ENCODE measurements around the gene ERGIC3.

The ERGIC3 gene

GRCh38 chr20:35562541-35563110 is 20.7 kb downstream of the ERGIC3 start:
- peaks cover 2% of the 10 kb centered on the region for H3K4me1 ChIP-seq (ENCODE audit: control insufficient read depth, insufficient read depth, low read length)
- no peak overlapping the region for H3K9ac ChIP-seq (ENCODE audit: low read depth, low read length)
- H3K27me3 ChIP-seq (ENCODE audit: control insufficient read depth, insufficient read depth, low read length): peaks cover 8% of the 10 kb centered on the region
- H3K4me3 ChIP-seq (ENCODE audit: low read length): no peak overlapping the region
- peaks cover 12% of the 10 kb centered on the region for H3K36me3 ChIP-seq (ENCODE audit: insufficient read depth, low read length)
- H3K4me2 ChIP-seq (ENCODE audit: low read length): no peak overlapping the region
- H3K9me3 ChIP-seq (replicated peaks; ENCODE audit: low read length): no peaks in the 10 kb centered on the region

- H3K36me3 ChIP-seq (ENCODE audit: insufficient read depth, low read length): peaks cover 4% of the 10 kb centered on the region
- H3K9me3 ChIP-seq (replicated peaks; ENCODE audit: low read length): no peaks in the 10 kb centered on the region
- H3K4me1 ChIP-seq (ENCODE audit: control insufficient read depth, insufficient read depth, low read length): peaks cover 2% of the 10 kb centered on the region
- H3K4me3 ChIP-seq (ENCODE audit: low read length): no peak overlapping the region
- no peak overlapping the region for H3K4me2 ChIP-seq (ENCODE audit: low read length)
- H3K9ac ChIP-seq (ENCODE audit: low read depth, low read length): no peak overlapping the region
- peaks cover 8% of the 10 kb centered on the region for H3K27me3 ChIP-seq (ENCODE audit: control insufficient read depth, insufficient read depth, low read length)
Measured at GRCh38 chr20:35563834-35564233, 22.0 kb downstream of the ERGIC3 start.

- Histone ChIP-seq H3K9me3 (replicated peaks; ENCODE audit: low read length) (no peaks in the 10 kb centered on the region), H3K4me1 (ENCODE audit: control insufficient read depth, insufficient read depth, low read length) (peaks cover 2% of the 10 kb centered on the region), H3K36me3 (ENCODE audit: insufficient read depth, low read length) (no peaks in the 10 kb centered on the region)
Measured at GRCh38 chr20:35564905-35565304, 23.0 kb downstream of the ERGIC3 start.

GRCh38 chr20:35568645-35569044 is 26.8 kb downstream of the ERGIC3 start:
- Histone ChIP-seq H3K9me3 (replicated peaks; ENCODE audit: low read length) (no peaks in the 10 kb centered on the region), H3K4me1 (ENCODE audit: control insufficient read depth, insufficient read depth, low read length) (no peaks in the 10 kb centered on the region), H3K9ac (ENCODE audit: low read depth, low read length) (no peak overlapping the region), H3K4me3 (ENCODE audit: low read length) (no peak overlapping the region), H3K27me3 (ENCODE audit: control insufficient read depth, insufficient read depth, low read length) (peaks cover 8% of the 10 kb centered on the region), H3K4me2 (ENCODE audit: low read length) (no peak overlapping the region), H3K36me3 (ENCODE audit: insufficient read depth, low read length) (no peaks in the 10 kb centered on the region)

More at GRCh38 chr20:35564905-35565304, 23.0 kb downstream of the ERGIC3 start:
- Histone ChIP-seq H3K4me3 (ENCODE audit: low read length) (no peak overlapping the region), H3K27me3 (ENCODE audit: control insufficient read depth, insufficient read depth, low read length) (peaks cover 8% of the 10 kb centered on the region), H3K4me2 (ENCODE audit: low read length) (no peak overlapping the region), H3K9ac (ENCODE audit: low read depth, low read length) (no peak overlapping the region)

- Histone ChIP-seq H3K4me1 (ENCODE audit: control insufficient read depth, insufficient read depth, low read length) (no peaks in the 10 kb centered on the region), H3K27me3 (ENCODE audit: control insufficient read depth, insufficient read depth, low read length) (peaks cover 9% of the 10 kb centered on the region), H3K9me3 (replicated peaks; ENCODE audit: low read length) (no peaks in the 10 kb centered on the region), H3K9ac (ENCODE audit: low read depth, low read length) (no peak overlapping the region), H3K4me3 (ENCODE audit: low read length) (no peak overlapping the region), H3K36me3 (ENCODE audit: insufficient read depth, low read length) (no peaks in the 10 kb centered on the region), H3K4me2 (ENCODE audit: low read length) (no peak overlapping the region)
Measured at GRCh38 chr20:35571555-35571954, 29.7 kb downstream of the ERGIC3 start.

- Histone ChIP-seq H3K4me1 (ENCODE audit: control insufficient read depth, insufficient read depth, low read length) (no peaks in the 10 kb centered on the region), H3K9me3 (replicated peaks; ENCODE audit: low read length) (no peaks in the 10 kb centered on the region), H3K9ac (ENCODE audit: low read depth, low read length) (no peak overlapping the region), H3K4me3 (ENCODE audit: low read length) (no peak overlapping the region), H3K4me2 (ENCODE audit: low read length) (no peak overlapping the region), H3K36me3 (ENCODE audit: insufficient read depth, low read length) (no peaks in the 10 kb centered on the region), H3K27me3 (ENCODE audit: control insufficient read depth, insufficient read depth, low read length) (peaks cover 16% of the 10 kb centered on the region)
Measured at GRCh38 chr20:35572838-35573237, 31.0 kb downstream of the ERGIC3 start.

GRCh38 chr20:35575958-35576357 is 34.1 kb downstream of the ERGIC3 start:
- Histone ChIP-seq H3K4me1 (ENCODE audit: control insufficient read depth, insufficient read depth, low read length) (no peaks in the 10 kb centered on the region), H3K9ac (ENCODE audit: low read depth, low read length) (no peak overlapping the region), H3K36me3 (ENCODE audit: insufficient read depth, low read length) (no peaks in the 10 kb centered on the region), H3K27me3 (ENCODE audit: control insufficient read depth, insufficient read depth, low read length) (peaks cover 16% of the 10 kb centered on the region), H3K4me3 (ENCODE audit: low read length) (no peak overlapping the region), H3K9me3 (replicated peaks; ENCODE audit: low read length) (no peaks in the 10 kb centered on the region), H3K4me2 (ENCODE audit: low read length) (no peak overlapping the region)

- peaks cover 16% of the 10 kb centered on the region for H3K27me3 ChIP-seq (ENCODE audit: control insufficient read depth, insufficient read depth, low read length)
- no peaks in the 10 kb centered on the region for H3K4me1 ChIP-seq (ENCODE audit: control insufficient read depth, insufficient read depth, low read length)
- H3K4me3 ChIP-seq (ENCODE audit: low read length): no peak overlapping the region
Measured at GRCh38 chr20:35576816-35577215, 34.9 kb downstream of the ERGIC3 start.

GRCh38 chr20:35578469-35578868 is 36.6 kb downstream of the ERGIC3 start:
- H3K27me3 ChIP-seq (ENCODE audit: control insufficient read depth, insufficient read depth, low read length): peaks cover 16% of the 10 kb centered on the region
- no peak overlapping the region for H3K4me2 ChIP-seq (ENCODE audit: low read length)
- no peaks in the 10 kb centered on the region for H3K36me3 ChIP-seq (ENCODE audit: insufficient read depth, low read length)
- no peak overlapping the region for H3K9ac ChIP-seq (ENCODE audit: low read depth, low read length)
- H3K4me1 ChIP-seq (ENCODE audit: control insufficient read depth, insufficient read depth, low read length): no peaks in the 10 kb centered on the region
- H3K4me3 ChIP-seq (ENCODE audit: low read length): no peak overlapping the region
- no peaks in the 10 kb centered on the region for H3K9me3 ChIP-seq (replicated peaks; ENCODE audit: low read length)

More at GRCh38 chr20:35576816-35577215, 34.9 kb downstream of the ERGIC3 start:
- Histone ChIP-seq H3K9ac (ENCODE audit: low read depth, low read length) (no peak overlapping the region), H3K36me3 (ENCODE audit: insufficient read depth, low read length) (no peaks in the 10 kb centered on the region), H3K4me2 (ENCODE audit: low read length) (no peak overlapping the region), H3K9me3 (replicated peaks; ENCODE audit: low read length) (no peaks in the 10 kb centered on the region)

GRCh38 chr20:35579196-35579595 is 37.3 kb downstream of the ERGIC3 start:
- Histone ChIP-seq H3K27me3 (ENCODE audit: control insufficient read depth, insufficient read depth, low read length) (peaks cover 16% of the 10 kb centered on the region), H3K9ac (ENCODE audit: low read depth, low read length) (no peak overlapping the region), H3K4me2 (ENCODE audit: low read length) (no peak overlapping the region), H3K4me3 (ENCODE audit: low read length) (no peak overlapping the region), H3K4me1 (ENCODE audit: control insufficient read depth, insufficient read depth, low read length) (no peaks in the 10 kb centered on the region), H3K9me3 (replicated peaks; ENCODE audit: low read length) (no peaks in the 10 kb centered on the region), H3K36me3 (ENCODE audit: insufficient read depth, low read length) (no peaks in the 10 kb centered on the region)

GRCh38 chr20:35582131-35582530 is 40.3 kb downstream of the ERGIC3 start:
- H3K9me3 ChIP-seq (replicated peaks; ENCODE audit: low read length): no peaks in the 10 kb centered on the region
- H3K9ac ChIP-seq (ENCODE audit: low read depth, low read length): no peak overlapping the region
- H3K36me3 ChIP-seq (ENCODE audit: insufficient read depth, low read length): no peaks in the 10 kb centered on the region
- H3K4me2 ChIP-seq (ENCODE audit: low read length): no peak overlapping the region
- H3K27me3 ChIP-seq (ENCODE audit: control insufficient read depth, insufficient read depth, low read length): peaks cover 5% of the 10 kb centered on the region
- H3K4me3 ChIP-seq (ENCODE audit: low read length): no peak overlapping the region
- no peaks in the 10 kb centered on the region for H3K4me1 ChIP-seq (ENCODE audit: control insufficient read depth, insufficient read depth, low read length)

- H3K36me3 ChIP-seq (ENCODE audit: insufficient read depth, low read length): no peaks in the 10 kb centered on the region
- H3K27me3 ChIP-seq (ENCODE audit: control insufficient read depth, insufficient read depth, low read length): peaks cover 4% of the 10 kb centered on the region
- H3K4me1 ChIP-seq (ENCODE audit: control insufficient read depth, insufficient read depth, low read length): no peaks in the 10 kb centered on the region
Measured at GRCh38 chr20:35582741-35583404, 41.0 kb downstream of the ERGIC3 start.

More at GRCh38 chr20:35582741-35583404, 41.0 kb downstream of the ERGIC3 start:
- Histone ChIP-seq H3K4me3 (ENCODE audit: low read length) (no peak overlapping the region), H3K9me3 (replicated peaks; ENCODE audit: low read length) (no peaks in the 10 kb centered on the region), H3K9ac (ENCODE audit: low read depth, low read length) (no peak overlapping the region), H3K4me2 (ENCODE audit: low read length) (no peak overlapping the region)

Data from skeletal muscle satellite cell (primary cell).